ENCODE results near the gene USH1C. TPM values are rescaled to one million over a fixed set of nuclear protein-coding genes. Genes with fewer than 3 reads are reported as not detected.

Gene USH1C
- total and polyA plus RNA-seq, 2 of the 13 experiments (the other 11 are each of a cell fraction or from before 2014, with no cell fraction given) = not detected

GRCh38 chr11:17568944-17569343 lies 24.7 kb upstream of the USH1C start:
- Histone ChIP-seq H3K79me2 (ENCODE audit: insufficient read depth, low read length) (no peaks in the 10 kb centered on the region), H3K36me3 (replicated peaks in 1 of 2; ENCODE audit: control insufficient read depth in 1 of 2, insufficient read depth in 2 of 2, low read length in 2 of 2) (no peaks in the 10 kb centered on the region), H3K4me1 (ENCODE audit: insufficient read depth, low read length) (no peaks in the 10 kb centered on the region), H2AFZ (ENCODE audit: low read length) (no peak overlapping the region), H3K9ac (ENCODE audit: insufficient read depth, low read depth, low read length) (no peak overlapping the region), H3K9me3 (ENCODE audit: low read length) (no peaks in the 10 kb centered on the region), H3K4me3 (replicated peaks in 1 of 3; ENCODE audit: insufficient read depth in 1 of 3, low read depth in 2 of 3, low read length in 3 of 3) (no peak overlapping the region), H3K27me3 (ENCODE audit: control insufficient read depth in 1 of 2, insufficient read depth in 2 of 2, low read length in 2 of 2) (peaks cover 1 to 4% of the 10 kb centered on the region in 2 experiments; a peak in 2 of 5 replicates), H4K20me1 (ENCODE audit: insufficient read depth, low read length) (no peaks in the 10 kb centered on the region), H3K4me2 (ENCODE audit: low read depth, low read length) (no peak overlapping the region), H3K27ac (ENCODE audit: extremely low read length, insufficient read depth, low read length) (no peak overlapping the region)
- intact Hi-C loops (cut with micrococcal nuclease; ENCODE audit: unreplicated experiment) (no loop called here), in situ Hi-C loops (cut with HindIII; ENCODE audit: extremely low pct_ligation_motif_present, low pct_unique_long_range_greater_than_20kb) (no loop called here)
- POLR2A ChIA-PET = no interaction called here
- no peak for ATAC-seq
- WGBS (ENCODE audit: low lambda C conversion rate) = 10% methylated on average over 4 of the region's 4 CpGs
- FAIRE-seq = no peak
- no peak for DNase-seq (ENCODE audit: low spot score)
- CTCF ChIA-PET (ENCODE audit: low intra/inter-chr PET ratio, low total read pairs) = no interaction called here
- no TSS peak for BruUV-seq (replicated peaks)
- TF ChIP-seq TMF1 (CRISPR knock-in tag; IDR thresholded peaks at IDR 0.05; ENCODE audit: low read depth) (no peak), NR3C1 (CRISPR knock-in tag; IDR thresholded peaks at IDR 0.05) (no peak), REL (CRISPR knock-in tag; conservative IDR thresholded peaks at IDR 0.05) (no peak), ZNF256 (CRISPR knock-in tag; conservative IDR thresholded peaks at IDR 0.05) (no peak), NFRKB (IDR thresholded peaks at IDR 0.05) (no peak), ZNF362 (CRISPR knock-in tag; IDR thresholded peaks at IDR 0.05; ENCODE audit: borderline replicate concordance) (no peak), RNF219 (CRISPR knock-in tag; IDR thresholded peaks at IDR 0.05) (no peak), TARDBP (CRISPR knock-in tag; IDR thresholded peaks at IDR 0.05) (no peak), SMAD3 (CRISPR knock-in tag; IDR thresholded peaks at IDR 0.05) (no peak), ZNF230 (CRISPR knock-in tag; IDR thresholded peaks at IDR 0.05) (no peak), AKNA (CRISPR knock-in tag; IDR thresholded peaks at IDR 0.05; ENCODE audit: borderline replicate concordance) (no peak), ZNF430 (CRISPR knock-in tag; IDR thresholded peaks at IDR 0.05) (no peak), ZNF207 (IDR thresholded peaks at IDR 0.05; ENCODE audit: borderline replicate concordance) (no peak), ETS1 (CRISPR knock-in tag; IDR thresholded peaks at IDR 0.05) (no peak), ZNF775 (CRISPR knock-in tag; IDR thresholded peaks at IDR 0.05; ENCODE audit: borderline replicate concordance) (no peak), SIX1 (CRISPR knock-in tag; IDR thresholded peaks at IDR 0.05; ENCODE audit: borderline replicate concordance) (no peak), TCF7 (IDR thresholded peaks at IDR 0.05; ENCODE audit: low read depth) (no peak), ZNF510 (CRISPR knock-in tag; IDR thresholded peaks at IDR 0.05; ENCODE audit: low read depth) (no peak)
